Activated T-cell treated with anti-CD3 and anti-CD28 coated beads, Interleukin-2, amount 50 U/mL, for 1 hour (primary cell): Measurements from ENCODE around the gene OAT.

Source experiments
- DNase-seq: peaks from one replicate; pipeline ENCODE4 v3.0.0-alpha.2; 2020

OAT gene

DNA sequence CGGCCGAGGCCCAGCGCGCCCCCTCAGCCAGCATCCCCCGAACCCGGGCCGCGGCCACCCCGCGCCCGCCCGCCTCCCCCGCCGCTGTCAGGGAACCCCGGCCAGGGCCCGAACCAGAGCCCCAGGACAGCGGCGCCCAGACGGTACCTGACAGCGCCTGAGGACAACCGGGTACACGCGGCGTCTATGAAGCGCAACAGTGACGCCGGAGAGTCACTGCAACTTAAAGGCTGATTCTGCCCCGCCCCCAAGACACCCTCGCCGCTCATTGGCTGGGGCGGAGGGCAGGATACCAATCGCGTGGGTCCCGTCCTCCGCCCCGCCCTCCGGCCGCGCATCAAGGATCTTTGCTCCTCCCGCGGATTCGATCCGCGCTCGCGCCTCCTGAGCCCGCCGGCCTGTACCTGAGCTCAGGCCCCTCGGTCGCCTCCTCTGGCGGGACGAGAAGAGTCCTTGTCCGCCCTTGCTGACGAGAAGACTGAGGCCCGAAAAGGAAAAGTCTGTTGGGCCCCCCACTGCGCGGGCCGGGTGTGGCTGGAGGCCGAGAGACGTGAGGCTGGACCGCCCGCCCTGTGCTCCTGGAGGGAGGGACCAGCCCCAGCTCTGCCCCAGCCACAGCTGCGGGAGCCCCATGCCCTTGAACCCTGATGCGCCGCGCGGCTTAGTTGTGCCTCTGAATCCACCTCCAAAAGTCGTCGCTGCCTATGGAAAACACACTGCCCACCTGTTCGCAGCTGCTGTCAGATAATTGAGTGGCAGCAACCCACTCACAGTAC is at the start of gene OAT:
TSS of gene OAT (minus strand) at position 198 of the 776 bp plus-strand sequence. CDS start 6,752 bp downstream, outside the sequence.
- DNase-seq, result peak; percentile 96

GRCh38 chr10:124467165-124467564 is 48.4 kb upstream of the OAT start:
- no peak for DNase-seq

GRCh38 chr10:124465777-124466488 is 47.2 kb upstream of the OAT start:
- no peak for DNase-seq

DNA sequence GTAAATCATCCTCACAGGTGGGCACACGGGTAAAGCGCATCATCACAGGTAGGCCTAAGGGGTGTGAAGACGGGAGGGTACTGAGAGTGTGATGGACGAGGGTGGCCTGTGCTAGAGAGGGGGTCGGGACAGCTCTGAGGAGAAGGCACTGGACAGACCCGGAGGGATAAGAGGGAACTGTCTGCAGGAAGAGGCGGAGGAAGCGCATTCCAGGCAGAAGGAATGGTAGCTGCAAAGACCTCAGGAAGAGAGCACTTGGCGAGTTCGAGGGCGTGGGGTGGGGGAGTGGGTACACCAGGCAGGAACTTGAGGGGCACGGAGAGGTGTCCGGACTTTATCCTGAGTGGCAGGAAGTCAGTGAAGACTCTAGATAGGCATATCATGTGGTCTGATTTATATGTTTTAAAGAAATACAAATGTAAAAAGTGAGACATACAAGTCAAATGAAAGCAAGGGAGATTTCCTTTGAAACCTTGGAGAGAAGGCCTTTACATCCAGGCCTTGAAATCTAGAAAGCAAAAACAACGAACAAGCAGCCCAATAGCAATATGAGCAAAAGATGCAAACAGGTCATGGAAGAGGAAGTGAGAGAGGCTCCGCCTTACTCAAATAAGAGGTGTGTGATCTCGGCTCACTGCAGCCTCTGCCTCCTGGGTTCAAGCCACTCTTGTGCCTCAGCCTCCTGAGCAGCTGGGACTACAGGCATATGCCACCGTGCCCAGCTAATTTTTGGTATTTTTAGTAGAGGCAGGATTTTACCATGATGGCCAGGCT is 46.5 kb upstream of the OAT start:
- no peak for DNase-seq

- no peak for DNase-seq
Measured at GRCh38 chr10:124464028-124464965, 45.6 kb upstream of the OAT start.

DNA sequence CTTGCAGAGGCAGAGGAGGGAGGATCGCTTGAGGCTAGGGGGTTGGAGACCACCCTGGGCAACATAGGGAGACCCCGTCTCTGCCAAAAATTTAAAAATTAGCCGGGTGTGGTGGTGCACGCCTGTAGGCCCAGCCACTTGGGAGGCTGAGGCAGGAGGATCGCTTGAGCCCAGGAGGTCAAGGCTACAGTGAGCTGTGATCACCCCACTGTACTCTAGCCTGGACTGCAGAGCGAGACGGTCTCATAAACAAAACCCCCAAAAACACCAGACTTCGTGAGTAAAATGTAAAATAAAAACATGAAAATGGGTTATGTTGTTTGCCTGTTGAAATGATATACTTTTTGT is 43.6 kb upstream of the OAT start:
- DNase-seq, result no peak

DNA sequence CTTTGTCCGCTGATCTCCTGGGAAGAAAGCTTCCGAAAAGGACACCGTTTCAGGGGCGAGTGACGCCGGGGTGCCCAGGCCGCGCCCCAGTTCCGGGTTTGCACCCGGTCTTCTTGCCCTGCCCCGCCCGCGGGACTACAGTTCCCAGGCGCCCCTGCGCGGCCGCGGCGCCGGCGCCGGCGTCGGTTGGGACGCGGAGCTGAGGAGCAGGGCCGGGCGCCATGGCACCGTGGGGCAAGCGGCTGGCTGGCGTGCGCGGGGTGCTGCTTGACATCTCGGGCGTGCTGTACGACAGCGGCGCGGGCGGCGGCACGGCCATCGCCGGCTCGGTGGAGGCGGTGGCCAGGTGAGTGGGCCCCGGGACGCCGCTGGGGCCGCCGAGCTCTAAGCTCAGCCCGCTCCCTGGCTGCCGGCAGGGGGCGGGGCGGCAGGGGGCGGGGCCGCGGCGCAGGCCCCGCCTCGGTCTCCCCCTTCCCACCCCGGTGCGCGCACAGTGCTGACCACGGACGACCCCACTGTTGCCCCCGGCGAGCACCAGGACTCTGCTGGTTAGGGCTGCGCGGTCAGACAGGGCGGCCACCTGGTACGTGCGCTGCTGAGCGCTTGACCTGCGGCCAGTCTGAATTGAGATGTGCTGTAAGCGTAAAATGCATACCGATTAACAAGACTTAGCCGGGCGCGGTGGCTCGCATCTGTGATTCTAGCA is 43.1 kb upstream of the OAT start, which contains the start of gene LHPP:
TSS of gene LHPP (plus strand) at position 182 of the 706 bp plus-strand sequence. CDS start at position 222, 40 bp downstream.
- peak; percentile 91 for DNase-seq

GRCh38 chr10:124460144-124460543 is 41.4 kb upstream of the OAT start:
- DNase-seq, result no peak

- DNase-seq, result no peak
Measured at GRCh38 chr10:124459395-124459794, 40.7 kb upstream of the OAT start.

- no peak for DNase-seq
Measured at GRCh38 chr10:124458889-124459288, 40.2 kb upstream of the OAT start.

GRCh38 chr10:124458473-124458872 is 39.8 kb upstream of the OAT start:
- DNase-seq, result no peak

DNA sequence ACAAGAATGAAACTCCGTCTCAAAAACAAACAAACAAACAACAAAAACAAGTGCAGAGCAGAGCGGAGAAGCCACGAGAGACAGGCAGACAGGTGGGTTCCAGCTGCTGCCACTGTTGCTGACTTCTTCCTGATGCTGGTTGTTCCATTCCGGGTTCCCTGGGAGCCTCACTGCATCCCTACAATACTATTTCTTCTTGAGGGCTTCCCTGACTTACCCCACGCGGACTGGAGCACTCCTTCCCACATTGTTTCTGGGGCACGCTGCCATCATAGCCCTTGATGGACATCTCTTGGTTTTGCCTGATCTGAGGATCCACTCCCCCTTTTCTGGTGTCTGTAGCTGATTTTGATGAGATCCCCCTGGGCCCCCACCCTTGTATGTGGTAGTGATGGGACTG is 36.7 kb upstream of the OAT start:
- no peak for DNase-seq

GRCh38 chr10:124453960-124454610 is 35.4 kb upstream of the OAT start:
- no peak for DNase-seq

DNA sequence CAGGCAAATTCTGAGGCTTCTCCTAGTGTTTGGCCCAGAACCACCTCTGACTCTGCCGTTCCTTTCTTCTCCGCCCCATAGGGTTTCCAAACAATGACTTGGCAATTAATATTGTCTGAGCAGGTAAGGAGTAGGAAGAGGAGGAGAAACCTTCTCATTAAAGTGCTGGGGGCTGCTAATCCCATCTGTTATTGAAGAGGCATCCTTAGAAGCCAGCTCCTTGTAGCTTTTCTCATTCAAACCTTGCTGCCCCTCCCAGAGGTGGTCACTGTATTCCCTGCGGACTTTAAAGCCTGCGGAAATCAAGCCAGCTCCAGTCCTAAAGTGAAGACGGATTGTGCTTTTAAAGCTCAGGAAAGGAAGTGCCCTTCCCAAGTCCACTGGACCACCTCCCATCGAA is 32.6 kb upstream of the OAT start:
- no peak for DNase-seq

- DNase-seq, result no peak
Measured at GRCh38 chr10:124450783-124451057, 32.0 kb upstream of the OAT start.

DNA sequence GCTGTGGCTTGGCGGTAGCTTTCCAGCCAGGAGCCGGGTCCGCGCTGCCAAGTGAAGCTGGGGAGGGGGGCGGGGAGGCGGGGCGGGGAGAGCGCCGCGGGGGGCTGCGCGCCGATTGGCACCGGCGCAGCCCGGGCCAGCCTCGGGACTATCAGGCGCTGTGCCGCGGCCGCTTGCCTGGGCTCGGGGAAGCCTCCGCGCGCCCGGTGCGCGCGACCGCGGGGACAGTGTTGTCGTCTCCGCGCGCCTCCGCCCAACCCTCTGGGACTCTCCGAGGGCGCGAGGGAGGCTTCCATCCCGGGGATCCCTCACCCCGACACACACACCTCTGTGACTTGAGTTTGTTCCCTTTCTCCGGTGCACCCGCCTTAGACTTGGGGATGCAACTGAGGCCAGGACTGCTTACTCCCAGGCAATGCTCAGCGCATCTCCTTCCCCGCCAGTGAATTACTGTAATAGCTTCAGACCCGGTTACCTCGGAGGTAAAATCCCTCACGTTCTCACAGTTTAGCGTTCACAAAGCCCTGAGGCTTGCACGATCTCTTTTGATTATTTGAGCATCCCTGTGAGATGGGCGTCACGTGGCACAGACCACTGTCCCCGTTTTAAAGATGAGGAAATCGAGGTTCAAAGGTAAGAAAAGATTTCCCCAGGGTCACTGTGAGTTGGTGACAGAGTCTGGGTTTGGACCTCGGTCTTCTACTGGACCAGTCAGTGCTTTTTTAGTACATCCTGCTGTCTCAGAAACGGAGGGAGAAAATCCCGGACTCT is 31.5 kb upstream of the OAT start, which contains the start of gene NKX1-2:
TSS of gene NKX1-2 (minus strand) at position 24 of the 771 bp plus-strand sequence. CDS start 92 bp downstream, outside the sequence.
- no peak for DNase-seq

DNA sequence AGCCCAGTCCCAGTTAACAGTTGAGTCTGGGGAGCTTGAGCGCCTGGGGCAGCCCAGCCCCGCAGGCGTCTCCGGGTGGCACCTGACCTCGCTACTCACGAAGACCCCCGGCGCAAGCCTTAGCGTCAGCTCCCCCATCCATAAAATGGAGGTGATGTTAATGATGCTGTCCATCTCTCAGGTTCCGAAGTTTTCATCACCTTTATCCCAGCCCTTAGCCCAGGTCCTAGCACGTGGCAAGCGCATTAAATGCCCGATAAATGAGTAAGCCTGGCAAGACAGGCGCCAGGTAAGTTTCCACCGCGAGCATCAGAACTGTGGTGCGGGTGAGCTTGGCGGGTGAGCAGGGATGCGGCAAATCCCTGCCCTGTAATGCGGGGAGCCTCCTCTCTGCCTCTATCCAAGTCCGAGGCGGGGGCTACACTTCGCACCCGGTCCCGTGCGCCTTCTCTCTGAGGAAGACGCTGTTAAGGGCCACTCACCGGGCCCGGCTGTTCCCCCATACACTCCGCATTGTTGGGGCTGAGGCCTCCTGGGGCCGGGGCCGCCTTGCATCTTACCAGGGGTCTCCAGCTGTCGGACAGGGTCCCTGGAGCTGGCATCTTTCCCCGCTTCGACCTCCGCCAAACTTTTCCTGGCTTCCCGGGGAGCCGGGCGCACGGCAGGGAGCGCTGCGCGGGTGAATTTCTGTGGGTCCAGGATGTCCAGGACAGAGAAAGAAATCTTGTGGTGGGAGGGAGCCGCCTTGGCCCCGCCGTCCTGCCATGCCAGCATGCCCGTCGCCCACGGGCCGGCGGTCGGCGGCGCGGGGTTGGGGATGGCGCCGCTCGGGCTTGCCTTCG is 30.7 kb upstream of the OAT start:
- DNase-seq, result no peak

DNA sequence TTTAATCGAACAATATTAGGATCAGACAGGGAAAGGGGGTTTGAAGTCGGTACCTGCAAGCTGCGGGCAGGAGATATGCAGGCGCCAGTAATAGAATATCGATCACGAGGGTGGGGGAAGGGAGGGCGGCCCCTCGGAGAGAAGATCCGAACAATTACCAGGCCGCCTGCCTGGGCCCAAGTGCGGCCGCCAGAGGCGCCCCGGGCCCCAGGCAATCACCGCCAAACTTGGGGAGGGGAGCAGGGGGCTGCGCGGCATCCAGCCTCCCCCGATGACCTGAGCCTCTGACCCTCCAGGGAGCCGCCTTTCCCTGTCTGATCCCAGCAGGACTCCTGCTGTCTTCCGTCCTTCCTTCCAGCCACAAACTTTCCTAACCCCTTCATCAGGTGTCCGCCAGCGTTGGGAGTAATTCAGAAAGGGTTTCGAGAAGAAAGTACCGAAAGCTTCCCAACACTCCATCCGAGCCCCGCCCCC is 30.0 kb upstream of the OAT start:
- no peak for DNase-seq

DNA sequence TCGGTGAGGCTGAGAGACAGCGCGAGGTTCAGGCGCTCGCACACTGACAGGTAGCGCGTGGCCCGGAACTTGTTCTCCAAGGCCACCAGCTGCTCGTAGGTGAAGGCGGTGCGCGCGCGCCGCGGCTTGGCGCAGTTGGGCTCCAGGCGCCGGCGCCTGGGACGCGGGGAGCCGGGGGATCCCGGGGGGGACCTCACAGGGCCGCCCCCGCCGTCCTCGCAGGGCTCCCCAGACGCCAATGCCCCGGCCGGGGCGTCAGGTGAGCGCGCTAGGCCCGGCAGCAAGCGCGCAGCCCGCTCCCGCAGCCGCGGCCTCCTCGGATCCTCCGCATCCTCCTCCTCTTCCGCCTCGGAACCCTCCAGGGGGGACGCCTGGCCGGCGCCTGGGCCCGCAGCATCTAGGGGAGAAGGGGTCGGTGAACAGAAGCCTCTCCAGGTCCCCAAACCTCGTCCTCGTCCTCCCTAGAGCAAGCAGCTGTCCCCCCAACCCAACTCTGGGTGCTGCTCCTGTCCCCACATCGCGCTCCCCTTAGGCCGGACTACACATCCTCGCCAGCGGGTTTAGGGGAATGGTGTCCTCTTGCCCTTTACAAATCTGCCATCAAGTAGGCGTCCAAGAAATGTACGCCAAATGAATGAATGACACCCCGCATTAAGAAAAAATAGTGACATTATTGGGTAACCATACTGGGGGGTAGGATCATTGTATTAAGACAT is 29.2 kb upstream of the OAT start:
- DNase-seq, result no peak
